Kidney glomerular epithelial cell (primary cell): ENCODE data around the gene C19orf25.

Experiments
- DNase-seq: peaks from one replicate; lab custom pipeline; 2025; lab: John Stamatoyannopoulos, UW

The C19orf25 gene

DNA sequence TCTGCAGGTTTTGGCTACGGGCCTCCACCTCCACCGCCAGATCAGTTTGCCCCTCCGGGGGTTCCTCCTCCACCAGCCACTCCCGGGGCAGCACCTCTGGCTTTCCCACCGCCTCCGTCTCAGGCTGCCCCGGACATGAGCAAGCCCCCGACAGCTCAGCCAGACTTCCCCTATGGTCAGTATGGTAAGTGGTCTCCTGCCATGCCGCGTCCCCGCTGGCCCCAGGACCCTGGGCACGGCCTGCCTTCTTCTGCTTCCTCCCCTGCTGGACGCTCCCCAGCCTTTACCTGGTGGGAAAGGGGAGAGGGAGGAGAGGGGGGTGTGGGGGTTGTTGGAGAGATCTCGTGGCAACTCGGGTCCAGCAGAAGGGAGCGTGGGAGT is 46.5 kb downstream of the C19orf25 start:
- DNase-seq = no peak

DNA sequence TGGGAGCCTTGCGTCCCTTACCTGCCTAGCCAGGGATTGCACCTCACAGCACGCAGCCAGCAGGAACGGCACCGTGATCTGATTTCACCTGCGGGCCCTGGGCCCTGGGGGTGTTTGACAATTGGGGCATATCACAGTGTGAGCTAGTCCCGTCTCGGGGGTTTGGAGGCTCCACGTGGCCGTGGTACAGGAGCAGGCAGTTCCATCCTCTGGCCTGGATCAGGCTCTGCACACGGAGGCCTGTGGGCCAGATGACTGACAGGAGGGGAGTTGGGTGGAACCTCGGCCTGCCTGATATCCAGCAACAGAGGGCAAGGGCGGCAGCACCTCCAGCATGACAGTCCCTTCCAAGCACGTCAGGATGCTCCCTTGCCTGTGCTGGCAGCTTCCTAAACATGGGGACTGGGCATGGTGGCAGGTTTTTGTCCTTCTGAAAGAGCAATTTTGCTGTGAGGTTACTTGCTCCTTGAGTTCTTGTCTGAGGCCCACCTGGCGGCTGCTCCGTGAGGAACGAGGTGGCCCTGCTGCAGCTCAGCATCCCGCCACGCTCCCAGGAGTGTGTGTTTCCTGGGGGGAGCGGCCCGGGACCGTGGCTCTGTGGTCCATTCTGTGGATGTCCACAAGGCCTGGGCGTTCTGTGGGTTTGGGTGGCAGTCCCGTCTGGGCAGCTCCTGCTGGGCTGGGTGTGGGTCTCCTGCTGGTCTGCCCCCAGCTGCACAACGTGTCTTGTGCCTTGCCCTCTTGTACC is 47.1 kb downstream of the C19orf25 start:
- no peak for DNase-seq

DNA sequence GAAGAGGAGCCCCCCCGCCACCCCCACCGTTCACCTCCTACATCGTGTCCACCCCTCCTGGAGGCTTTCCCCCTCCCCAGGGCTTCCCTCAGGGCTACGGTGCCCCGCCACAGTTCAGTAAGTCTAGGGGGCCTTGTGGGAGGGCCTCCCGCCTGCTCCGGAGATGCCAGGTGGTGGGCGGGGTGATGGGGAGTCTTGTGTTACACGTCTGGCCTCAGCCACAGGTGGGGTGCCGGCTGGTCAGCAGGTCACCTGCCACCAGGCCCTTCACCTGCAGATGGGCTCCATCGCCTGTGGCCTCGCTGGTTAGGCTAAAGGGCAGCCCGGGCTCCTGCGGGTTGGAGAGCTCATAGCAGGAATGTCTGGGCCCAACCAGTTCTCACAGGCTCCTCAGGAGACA is 48.8 kb downstream of the C19orf25 start:
- DNase-seq = no peak

DNA sequence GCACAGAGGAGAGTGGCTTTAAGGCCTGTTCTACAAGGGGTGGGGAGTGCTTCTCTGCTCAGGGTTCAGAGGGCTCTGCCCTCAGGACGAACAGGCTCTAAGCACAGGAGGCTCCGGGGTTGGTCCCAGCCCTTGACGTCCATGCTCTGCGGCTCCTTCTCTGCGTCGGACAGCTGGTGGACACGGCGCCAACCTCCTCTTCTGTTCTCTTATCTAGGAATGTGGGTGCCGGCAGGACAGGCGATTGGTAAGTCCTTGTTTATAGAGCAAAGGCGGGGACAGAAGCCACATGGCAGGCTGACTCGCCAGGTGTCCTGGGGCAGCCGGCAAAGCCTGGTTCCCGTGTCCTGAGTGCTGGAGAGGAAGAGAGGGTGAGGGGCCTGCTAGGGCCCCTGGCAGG is 49.3 kb downstream of the C19orf25 start:
- no peak for DNase-seq

DNA sequence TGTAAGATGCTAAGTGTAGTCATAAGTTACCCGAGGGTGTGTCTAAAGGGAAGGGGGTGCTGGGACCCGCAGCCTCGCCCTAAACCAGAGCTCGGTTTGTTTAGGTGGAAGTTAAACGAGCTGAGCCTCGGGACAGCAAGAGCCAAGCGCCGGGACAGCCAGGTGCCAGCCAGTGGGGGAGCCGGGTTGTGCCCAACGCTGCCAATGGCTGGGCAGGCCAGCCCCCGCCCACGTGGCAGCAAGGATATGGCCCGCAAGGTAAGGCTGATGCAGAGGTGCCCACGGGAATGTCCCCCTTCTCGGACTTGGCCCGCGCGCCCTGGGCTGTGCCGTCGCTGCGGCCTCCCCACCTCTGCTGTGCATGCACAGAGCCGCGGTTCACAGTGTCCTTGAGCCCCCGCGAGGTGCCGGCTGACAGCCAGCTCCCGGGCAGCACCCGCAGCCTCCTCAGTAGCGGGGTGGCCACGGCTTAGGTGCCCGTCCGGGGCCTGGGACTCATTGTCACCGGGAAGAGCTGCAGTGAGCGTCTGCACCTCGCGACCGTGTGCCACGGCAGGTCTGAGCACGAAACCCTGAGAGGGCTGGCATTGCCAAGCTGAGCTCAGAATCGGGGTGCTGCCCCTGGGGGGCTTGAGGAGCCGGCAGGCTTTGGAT is 50.1 kb downstream of the C19orf25 start:
- no peak for DNase-seq

DNA sequence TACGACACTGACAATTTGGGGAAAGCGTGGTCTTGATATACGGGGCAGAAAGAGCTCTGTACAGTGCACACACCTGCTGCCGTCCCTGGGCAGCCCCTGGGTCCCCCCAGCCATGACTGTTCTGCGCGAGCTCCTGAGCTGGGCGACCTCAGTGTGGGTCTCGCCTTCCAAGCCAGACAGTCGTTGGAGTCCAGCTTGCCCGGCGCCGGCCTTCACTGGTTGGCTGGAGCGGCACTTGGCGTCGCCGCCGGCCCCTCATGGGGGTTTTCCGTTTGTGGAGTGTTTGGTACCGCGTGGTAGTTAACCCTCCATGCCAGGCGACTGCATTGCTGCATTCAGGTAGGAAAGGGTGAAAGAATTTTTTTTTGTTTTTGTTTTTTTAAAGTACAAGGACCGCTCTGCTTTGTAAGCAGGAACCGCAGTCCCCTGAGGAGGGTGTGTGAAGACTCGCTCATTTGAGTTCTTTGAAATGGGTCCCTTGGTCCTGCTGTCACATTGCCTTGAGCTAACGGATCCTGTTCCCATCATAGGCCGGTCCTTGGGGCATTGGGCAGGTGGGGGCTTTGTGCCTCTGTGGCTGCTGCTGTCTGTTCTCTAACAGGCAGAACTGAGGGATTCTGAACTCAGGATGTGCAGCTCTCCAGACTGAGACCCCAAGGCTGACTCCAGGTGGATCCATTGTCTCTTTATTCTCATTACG is 51.6 kb downstream of the C19orf25 start:
- no peak for DNase-seq

DNA sequence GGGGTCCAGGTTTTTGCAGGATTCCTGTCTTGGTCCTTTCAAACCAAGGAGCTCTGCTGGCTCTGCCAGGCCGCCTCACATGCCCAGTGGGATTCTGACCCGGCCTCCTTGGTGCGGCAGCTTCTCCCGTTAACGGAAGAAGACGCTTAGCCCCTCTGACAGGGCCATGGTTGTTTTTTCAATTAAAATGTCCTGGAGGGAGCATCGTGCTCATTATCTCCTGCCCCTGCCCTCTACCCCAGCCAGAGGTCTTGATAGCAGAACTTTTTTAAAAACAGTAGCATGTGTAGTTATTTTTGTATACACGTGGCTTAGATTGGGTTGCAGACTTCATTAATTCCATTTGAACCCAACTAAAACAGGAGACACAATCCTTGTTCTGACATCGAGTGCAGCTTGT is 52.3 kb downstream of the C19orf25 start:
- DNase-seq = no peak

DNA sequence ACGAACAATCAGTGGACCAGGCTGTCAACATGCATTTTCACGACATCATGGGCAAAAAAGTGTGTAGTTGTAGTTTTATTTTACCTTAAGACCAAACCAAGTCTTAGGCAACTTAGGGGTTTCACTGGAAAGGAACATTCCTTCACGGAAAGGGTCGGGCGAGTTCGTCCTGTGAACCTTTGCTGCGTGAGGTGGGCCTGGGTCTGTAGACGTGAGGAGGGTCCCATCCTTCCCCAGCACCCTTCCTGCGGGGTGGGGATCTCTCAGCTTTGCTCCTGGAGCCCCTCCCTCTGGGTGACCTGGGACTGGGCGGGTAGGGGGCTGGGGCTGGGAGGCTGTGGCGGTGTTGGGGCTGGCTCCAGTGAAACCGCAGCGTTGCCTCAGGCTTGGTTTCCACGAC is 53.1 kb downstream of the C19orf25 start:
- DNase-seq = no peak

DNA sequence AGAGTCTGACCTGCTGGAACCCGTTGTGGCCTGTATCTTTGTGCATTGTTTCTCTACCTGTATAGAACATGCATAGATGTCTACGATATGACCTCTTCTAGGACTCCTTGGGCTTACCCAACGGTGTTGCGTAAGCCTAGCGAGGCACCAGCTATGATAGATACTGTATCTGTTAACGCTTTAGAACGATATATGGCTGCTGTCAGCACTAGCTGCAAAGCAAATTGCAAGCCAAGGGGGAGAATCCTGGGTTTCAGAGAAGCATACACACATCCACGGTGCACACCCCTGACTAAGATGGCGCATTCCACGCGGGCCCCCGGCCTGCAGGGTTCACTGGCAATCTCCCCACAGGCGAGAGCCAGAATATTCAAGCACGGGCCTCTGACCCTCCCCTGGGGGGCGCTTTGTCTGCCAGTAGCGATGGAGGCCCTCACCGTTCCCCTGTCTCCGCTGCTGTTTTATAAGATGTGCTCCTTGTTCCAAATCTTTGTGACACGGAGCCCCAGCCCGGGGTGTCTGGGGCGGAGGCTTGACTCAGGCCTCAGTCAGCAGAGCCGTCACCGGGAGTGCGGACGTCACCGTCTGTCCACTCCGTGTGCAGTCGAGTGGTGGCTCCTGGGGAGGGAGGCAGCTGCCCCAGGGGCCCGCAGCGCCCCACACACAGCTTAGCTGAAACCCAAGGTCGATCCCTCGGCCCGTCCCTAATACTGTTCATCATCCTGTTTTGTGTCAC is 53.7 kb downstream of the C19orf25 start:
- DNase-seq = no peak

DNA sequence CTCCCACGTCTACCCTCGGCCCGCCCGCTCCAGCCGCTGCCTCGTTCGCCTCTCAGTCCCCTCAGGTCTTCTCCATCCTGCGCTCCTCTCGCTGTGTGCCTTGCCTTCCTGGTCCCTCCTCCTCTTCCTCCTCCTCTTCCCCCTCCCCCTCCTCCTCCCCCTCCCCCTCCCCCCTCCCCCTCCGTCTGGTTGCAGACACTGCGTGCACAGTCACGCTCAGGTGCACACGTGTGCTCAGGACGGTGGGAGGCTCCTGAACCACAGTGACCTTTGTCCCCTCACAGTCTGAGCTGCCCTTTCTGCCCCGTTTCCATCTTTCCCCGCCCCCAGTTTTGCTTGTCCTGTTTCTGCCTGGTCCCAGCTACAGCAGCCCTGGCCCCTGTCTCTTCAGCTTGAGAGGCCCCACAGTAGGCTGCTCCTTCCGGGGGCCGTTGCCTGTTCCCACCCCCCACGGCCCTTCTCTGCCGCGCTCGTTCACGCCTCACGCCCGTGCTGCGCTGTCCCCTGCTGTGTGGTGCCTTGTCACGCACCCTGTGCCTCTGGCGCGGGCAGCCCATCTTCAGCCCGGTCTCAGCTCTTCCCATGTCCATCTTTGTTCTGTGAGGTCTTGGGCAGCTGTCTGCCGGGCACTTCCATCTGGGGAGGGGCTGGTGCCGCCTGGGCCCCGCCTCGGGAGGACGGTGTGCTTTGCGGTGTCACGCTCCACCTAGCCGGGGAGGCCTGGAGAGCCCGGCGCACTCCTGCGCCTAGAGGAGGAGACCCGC is 54.6 kb downstream of the C19orf25 start:
- no peak for DNase-seq

DNA sequence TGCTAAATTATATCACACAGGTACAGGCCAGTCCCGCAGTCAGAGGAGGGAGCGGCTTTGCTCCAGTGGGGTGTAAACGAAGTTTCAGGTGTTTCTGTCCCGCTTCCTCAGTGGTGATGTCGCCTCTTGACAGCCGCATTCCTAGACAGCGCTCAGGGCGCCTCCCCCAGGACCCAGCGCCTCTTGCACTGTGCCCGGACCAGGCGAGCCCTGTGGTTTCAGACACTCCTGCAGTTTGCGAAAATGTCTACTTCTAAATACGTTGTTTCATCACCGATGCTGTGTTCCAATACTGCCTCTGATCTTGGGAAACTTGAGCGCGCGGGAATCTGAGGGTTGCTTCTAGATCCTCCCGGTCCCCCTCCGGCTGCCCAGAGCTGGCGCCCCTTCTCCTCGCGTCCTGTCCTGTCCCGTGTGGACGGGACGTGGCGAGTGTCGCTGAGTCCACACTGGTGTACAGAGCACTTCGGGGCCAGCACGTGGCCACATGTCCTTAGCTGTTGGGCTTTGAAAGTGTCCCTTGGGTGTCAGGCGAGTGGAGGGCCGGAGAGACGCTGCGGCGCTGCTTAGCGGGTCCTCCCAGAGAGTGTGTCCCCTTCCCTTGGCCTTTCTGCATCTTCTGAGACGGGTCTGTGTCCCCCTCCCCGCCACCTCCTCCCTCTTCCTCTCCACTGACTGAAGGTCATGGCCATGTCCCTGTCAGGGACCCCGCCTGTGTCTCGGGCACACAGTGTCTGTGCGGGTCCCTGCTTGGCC is 55.4 kb downstream of the C19orf25 start:
- DNase-seq = no peak
